ENCODE measurements around the gene HRAS.

HRAS gene

DNA sequence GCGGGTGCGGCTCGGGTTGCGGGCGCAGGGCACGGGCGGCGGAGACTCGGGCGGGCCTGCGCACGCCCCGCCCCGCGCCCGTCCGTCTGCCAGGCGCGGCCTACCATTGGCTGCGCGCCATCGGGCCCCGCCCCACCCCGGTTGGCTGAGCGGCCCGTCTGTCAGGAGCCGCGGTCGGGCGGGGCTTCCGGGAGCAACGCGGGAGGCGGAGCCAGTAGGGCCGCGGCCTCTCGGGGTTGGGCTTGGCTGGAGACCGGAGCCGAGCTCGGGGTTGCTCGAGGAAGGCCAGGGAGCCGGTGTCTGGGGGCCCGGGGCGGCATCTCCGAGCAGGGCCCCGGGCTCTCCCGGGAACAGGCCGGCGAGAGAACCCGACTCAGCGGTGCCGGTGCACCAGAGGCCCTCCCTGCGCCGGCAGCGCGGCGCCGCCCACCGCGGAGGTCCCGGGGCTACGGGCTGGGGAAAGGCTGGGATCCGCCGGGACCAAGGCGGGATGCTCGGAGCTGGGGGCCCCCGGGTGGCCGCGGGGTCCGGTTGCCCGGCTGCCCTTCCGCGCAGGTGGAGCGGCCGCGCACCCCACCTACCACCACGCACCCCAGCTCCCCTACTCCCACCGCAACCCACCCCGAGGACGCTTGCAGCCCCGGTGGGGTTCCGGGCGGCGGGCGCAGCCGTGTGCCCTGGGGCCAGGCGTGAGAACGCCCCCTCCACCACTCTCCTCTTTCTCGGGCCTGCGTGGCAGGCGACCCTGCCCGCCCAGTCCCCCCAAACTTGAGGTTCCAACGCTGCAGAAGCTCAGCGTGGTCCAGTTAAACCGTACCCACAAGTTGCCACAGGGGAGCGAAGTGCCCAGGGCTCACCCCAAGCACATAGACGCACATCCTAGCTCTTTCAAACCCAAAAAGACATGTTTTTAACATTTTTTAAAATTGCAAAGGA lies at the start of gene HRAS:
Gene HRAS (minus strand): TSS at position 58 of the 936 bp plus-strand sequence.
- ChIA-PET CTCF (interaction anchor here (0.7 to 6.8 kb wide), 8 partner anchors 9 to 191 kb away, joined by 3 to 77 read pairs (median 3); no protein-coding TSS in a partner anchor), POLR2A (interaction anchor here (1.1 to 1.5 kb wide), 3 partner anchors 29 to 283 kb away, joined by 3 read pairs; partner anchors contain the start of genes PNPLA2 and RNH1)
- TF ChIP-seq, protein P1, sequence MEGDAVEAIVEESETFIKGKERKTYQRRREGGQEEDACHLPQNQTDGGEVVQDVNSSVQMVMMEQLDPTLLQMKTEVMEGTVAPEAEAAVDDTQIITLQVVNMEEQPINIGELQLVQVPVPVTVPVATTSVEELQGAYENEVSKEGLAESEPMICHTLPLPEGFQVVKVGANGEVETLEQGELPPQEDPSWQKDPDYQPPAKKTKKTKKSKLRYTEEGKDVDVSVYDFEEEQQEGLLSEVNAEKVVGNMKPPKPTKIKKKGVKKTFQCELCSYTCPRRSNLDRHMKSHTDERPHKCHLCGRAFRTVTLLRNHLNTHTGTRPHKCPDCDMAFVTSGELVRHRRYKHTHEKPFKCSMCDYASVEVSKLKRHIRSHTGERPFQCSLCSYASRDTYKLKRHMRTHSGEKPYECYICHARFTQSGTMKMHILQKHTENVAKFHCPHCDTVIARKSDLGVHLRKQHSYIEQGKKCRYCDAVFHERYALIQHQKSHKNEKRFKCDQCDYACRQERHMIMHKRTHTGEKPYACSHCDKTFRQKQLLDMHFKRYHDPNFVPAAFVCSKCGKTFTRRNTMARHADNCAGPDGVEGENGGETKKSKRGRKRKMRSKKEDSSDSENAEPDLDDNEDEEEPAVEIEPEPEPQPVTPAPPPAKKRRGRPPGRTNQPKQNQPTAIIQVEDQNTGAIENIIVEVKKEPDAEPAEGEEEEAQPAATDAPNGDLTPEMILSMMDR (IDR thresholded peaks at IDR 0.05; ENCODE audit: control extremely low read depth, extremely low read depth, low read depth, missing control alignments), result no peak
- peak; percentile 100 for DNase-seq (ENCODE audit: extremely low spot score)

DNA sequence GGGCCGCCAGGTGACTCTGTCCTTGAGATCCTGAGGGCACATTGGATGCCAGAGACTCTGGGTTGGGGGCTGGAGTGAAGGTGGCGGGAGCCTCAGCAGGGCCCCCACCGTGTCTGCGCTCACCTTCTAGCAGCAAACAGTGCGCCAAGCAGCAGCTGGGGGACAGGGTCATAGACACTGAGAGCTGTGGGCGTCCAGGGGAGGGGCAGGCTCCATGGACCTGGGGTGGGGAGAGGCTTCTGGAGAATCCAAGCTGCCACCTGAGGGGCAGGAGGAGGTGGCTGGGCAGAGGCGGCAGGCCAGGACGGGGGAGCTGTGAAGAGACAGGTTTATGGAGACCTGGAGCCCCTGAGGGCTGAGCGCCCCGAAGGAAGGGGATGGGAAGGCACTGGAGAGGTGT lies 48.9 kb upstream of the HRAS start:
- TF ChIP-seq, protein P1 (IDR thresholded peaks at IDR 0.05; ENCODE audit: control extremely low read depth, extremely low read depth, low read depth, missing control alignments), result no peak

DNA sequence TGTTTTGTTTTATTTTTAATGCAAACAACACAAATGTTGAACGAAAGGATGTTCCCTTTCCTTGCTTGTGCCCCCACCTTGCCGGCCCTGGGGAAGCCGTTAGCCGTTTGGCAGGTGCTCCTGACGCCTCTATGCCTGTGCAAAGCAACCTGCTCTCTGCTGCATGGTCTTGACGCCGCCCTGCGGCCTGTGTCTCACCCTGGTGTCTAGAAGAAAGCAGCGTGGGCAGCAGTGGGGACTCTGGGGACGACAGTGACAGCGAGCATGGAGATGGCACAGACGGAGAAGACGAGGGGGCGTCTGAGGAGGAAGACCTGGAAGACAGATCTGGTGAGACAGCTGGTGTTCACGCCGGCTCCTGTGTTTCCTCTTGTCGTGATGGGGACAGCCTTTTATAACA lies 46.4 kb upstream of the HRAS start:
- CTCF ChIA-PET, result no interaction called here
- TF ChIP-seq, protein P1 (IDR thresholded peaks at IDR 0.05; ENCODE audit: control extremely low read depth, extremely low read depth, low read depth, missing control alignments), result no peak
- no peak for DNase-seq (ENCODE audit: extremely low spot score)
- POLR2A ChIA-PET, result no interaction called here

More for the DNA sequence above, 48.9 kb upstream of the HRAS start:
- ChIA-PET POLR2A (interaction anchor here (0.7 to 2.3 kb wide), 2 partner anchors 9 to 11 kb away, joined by 5 to 10 read pairs; partner anchors contain the start of gene PHRF1), CTCF (interaction anchor here (2.0 to 2.7 kb wide), 2 partner anchors 9 to 30 kb away, joined by 4 to 6 read pairs; partner anchors contain the start of gene PHRF1)
- DNase-seq (ENCODE audit: extremely low spot score), result no peak

DNA sequence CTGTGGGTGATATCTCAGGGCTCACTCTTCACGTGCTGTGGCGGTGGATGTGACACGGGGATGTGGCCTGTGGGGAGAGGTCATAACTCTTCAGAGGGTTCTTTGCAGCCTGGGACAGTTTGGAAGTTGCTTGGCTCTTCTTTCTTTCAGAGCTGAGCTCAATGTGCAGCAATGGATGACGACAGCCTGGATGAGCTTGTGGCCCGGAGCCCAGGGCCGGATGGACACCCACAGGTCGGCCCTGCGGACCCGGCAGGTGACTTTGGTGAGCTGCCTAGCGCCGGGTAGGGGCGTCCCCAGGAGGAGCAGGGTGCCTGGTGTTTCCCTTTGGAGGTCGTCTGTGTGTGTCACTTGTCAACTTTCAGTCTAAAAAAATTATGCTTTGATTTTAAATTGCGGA lies 46.0 kb upstream of the HRAS start:
- POLR2A ChIA-PET, result no interaction called here
- CTCF ChIA-PET, result no interaction called here
- TF ChIP-seq, protein P1 (IDR thresholded peaks at IDR 0.05; ENCODE audit: control extremely low read depth, extremely low read depth, low read depth, missing control alignments), result no peak
- DNase-seq (ENCODE audit: extremely low spot score), result no peak

DNA sequence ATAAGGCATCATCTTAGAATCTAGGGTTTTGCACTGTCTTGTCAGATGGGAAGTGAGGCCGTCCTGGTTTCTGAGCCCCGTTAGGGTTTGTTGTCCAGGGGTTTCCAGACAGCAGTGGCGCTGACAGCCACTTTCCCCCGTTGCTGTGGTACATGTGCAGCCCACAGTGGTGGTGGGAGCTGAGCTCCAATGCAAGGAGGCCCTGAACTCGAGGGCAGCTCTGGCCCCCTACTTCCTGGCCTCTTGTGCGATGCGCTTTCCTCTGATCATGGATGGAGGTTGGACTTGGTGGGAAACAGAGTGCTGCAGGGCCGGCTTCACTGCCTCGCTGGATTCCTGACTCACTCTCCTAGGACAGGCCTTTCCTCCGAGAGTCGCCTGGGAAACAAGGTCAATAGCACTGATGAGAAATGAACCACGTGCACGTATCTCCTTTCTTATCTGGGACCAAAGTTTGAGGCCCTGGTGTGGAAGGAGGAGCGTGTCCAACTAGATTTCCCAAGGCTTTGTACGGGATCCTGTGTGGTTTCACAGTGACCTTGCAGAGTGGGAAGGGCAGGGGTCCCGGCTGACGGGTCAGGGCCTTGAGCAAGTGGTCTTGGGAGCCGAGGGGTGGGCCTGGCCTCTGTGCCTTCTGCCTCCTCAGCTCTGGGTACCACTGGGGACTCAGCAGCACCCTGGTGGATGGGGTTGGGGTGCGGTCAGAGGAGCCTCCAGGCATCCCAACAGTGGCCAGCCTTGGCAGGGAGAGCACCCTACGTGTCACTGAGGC lies 44.6 kb upstream of the HRAS start:
- ChIA-PET POLR2A (no interaction called here), CTCF (interaction anchor here (1.3 kb wide), 1 partner anchor 26 kb away, joined by 6 read pairs; no protein-coding TSS in a partner anchor)
- DNase-seq (ENCODE audit: extremely low spot score), result no peak
- TF ChIP-seq, protein P1 (IDR thresholded peaks at IDR 0.05; ENCODE audit: control extremely low read depth, extremely low read depth, low read depth, missing control alignments), result no peak

All from GM10248 (cell line).